A549 (cell line): ENCODE results near the gene MAN2C1. TPM values are rescaled to one million over a fixed set of nuclear protein-coding genes. Genes with fewer than 3 reads are reported as not detected.

ENCODE experiments used
- ATAC-seq, 2 experiments: fragments of 200-7000 bp in 1 of 2; fragments of >200 bp in 1 of 2; cut with Nextera tagmentation in 1 of 2; cut with Tn5 transposase in 1 of 2; 3 replicates each; pipeline versions ENCODE4 v1.8.0 to v1.9.1; 2018 to 2020; ENCODE audit warnings: mild to moderate bottlenecking in 1 of 2, moderate library complexity in 1 of 2
- CTCF ChIA-PET: fragments of 300-600 bp; sonication (Branson Sonifier 250); formaldehyde crosslinking; extraction: SDS; loops from one replicate; lab custom pipeline; 2021; ENCODE audit warnings: antibody characterized with exemption, inconsistent platforms; lab: Yijun Ruan, JAX
- POLR2A ChIA-PET: fragments of 350-600 bp; formaldehyde crosslinking; extraction: SDS; loops from one replicate; lab custom pipeline; 2021; ENCODE audit warnings: antibody characterized with exemption, inconsistent platforms; lab: Yijun Ruan, JAX
- DNase-seq, 2 experiments: peaks; one replicate each; pipeline versions ENCODE4 v3.0.0 to v3.0.0-alpha.2; 2011 to 2016; ENCODE audit warnings: low read depth in 1 of 2, low spot score in 1 of 2
- FAIRE-seq: peaks from 2 replicates; lab custom pipeline; 2011; peaks lifted over from hg19 to GRCh38; lab: Jason Lieb, UNC
- H3K27ac ChIP-seq, 2 experiments: fragments of >200 bp; sonication (Bioruptor Twin); formaldehyde crosslinking; 3 replicates each; pipeline ENCODE4 v1.5.1; 2016 to 2017
- H3K4me1 ChIP-seq: fragments of >200 bp; sonication (Bioruptor Twin); formaldehyde crosslinking; 3 replicates; pipeline ENCODE4 v1.6.1; 2016
- H3K4me2 ChIP-seq: fragments of >200 bp; sonication (Bioruptor Twin); formaldehyde crosslinking; 3 replicates; pipeline ENCODE4 v1.6.1; 2016
- H3K4me3 ChIP-seq: fragments of >200 bp; sonication (Bioruptor Twin); formaldehyde crosslinking; 3 replicates; pipeline ENCODE4 v1.5.1; 2016
- H3K9me3 ChIP-seq: fragments of >200 bp; sonication (Bioruptor Twin); formaldehyde crosslinking; 3 replicates; pipeline ENCODE4 v1.6.1; 2016
- BHLHE40 ChIP-seq: IDR thresholded peaks from 2 replicates; pipeline ENCODE4 v1.6.1; 2012; ENCODE audit warnings: low read depth, low read length, inconsistent platforms
- CBX2 ChIP-seq: fragments of 200-600 bp; sonication (generic); IDR thresholded peaks from 2 replicates; pipeline ENCODE4 v1.6.1; 2016; ENCODE audit warnings: low read depth, mild to moderate bottlenecking, borderline replicate concordance
- CHD4 ChIP-seq: fragments of 200-600 bp; sonication (generic); IDR thresholded peaks from 2 replicates; pipeline ENCODE4 v1.6.1; 2016; ENCODE audit warnings: antibody characterized with exemption, mild to moderate bottlenecking, borderline replicate concordance
- EP300 ChIP-seq, 2 experiments: fragments of >200 bp; sonication (Bioruptor Twin); formaldehyde crosslinking; IDR thresholded peaks; 2 replicates in 1 of 2; 3 replicates in 1 of 2; pipeline ENCODE4 v1.6.1; 2016 to 2017
- ESRRA ChIP-seq: fragments of 150-350 bp; IDR thresholded peaks from 2 replicates; pipeline ENCODE4 v1.6.1; 2014; ENCODE audit warnings: mild to moderate bottlenecking, low read length, borderline replicate concordance
- FOSB ChIP-seq: fragments of 250-450 bp; sonication (Bioruptor Pico); IDR thresholded peaks from 2 replicates; pipeline ENCODE4 v1.5.0; 2020; ENCODE audit warnings: mild to moderate bottlenecking, moderate library complexity
- FOXS1 ChIP-seq: fragments of 250-450 bp; sonication (Bioruptor Pico); IDR thresholded peaks from 2 replicates; pipeline ENCODE4 v1.5.0; 2020; ENCODE audit warnings: mild to moderate bottlenecking, moderate library complexity
- HDAC2 ChIP-seq: fragments of 200-600 bp; sonication (generic); IDR thresholded peaks from 2 replicates; pipeline ENCODE4 v1.6.1; 2016
- HEYL ChIP-seq: fragments of 250-450 bp; sonication (Bioruptor Pico); IDR thresholded peaks from 2 replicates; pipeline ENCODE4 v1.8.0; 2021; ENCODE audit warnings: mild to moderate bottlenecking, moderate library complexity
- HOXA7 ChIP-seq: fragments of 250-450 bp; sonication (Bioruptor Pico); IDR thresholded peaks from 2 replicates; pipeline ENCODE4 v1.5.0; 2020; ENCODE audit warnings: mild to moderate bottlenecking, moderate library complexity
- HOXB5 ChIP-seq: fragments of 250-450 bp; sonication (Bioruptor Pico); IDR thresholded peaks from 2 replicates; pipeline ENCODE4 v1.5.0; 2020; ENCODE audit warnings: mild to moderate bottlenecking, moderate library complexity
- JUN ChIP-seq, 2 experiments: fragments of >200 bp; sonication (Bioruptor Twin); formaldehyde crosslinking; IDR thresholded peaks; 2 replicates in 1 of 2; 3 replicates in 1 of 2; pipeline ENCODE4 v1.6.1; 2016 to 2017
- JUNB ChIP-seq: fragments of >200 bp; sonication (Bioruptor Twin); formaldehyde crosslinking; IDR thresholded peaks from 2 replicates; pipeline ENCODE4 v1.6.1; 2016
- KDM5A ChIP-seq: fragments of 200-600 bp; sonication (generic); IDR thresholded peaks from 2 replicates; pipeline ENCODE4 v1.6.1; 2016; ENCODE audit warnings: antibody characterized with exemption, mild to moderate bottlenecking
- MAFK ChIP-seq: fragments of 450-650 bp; IDR thresholded peaks from 2 replicates; pipeline ENCODE4 v1.6.1; 2014; ENCODE audit not compliant: partially characterized antibody
- MAZ ChIP-seq: fragments of 150-350 bp; IDR thresholded peaks from 2 replicates; pipeline ENCODE4 v1.6.1; 2014; ENCODE audit warnings: antibody characterized with exemption, low read depth, low read length, borderline replicate concordance
- NFE2L2 ChIP-seq: fragments of 150-350 bp; conservative IDR thresholded peaks from 2 replicates; pipeline ENCODE4 v1.6.1; 2014; ENCODE audit warnings: low read length
- POLR2A ChIP-seq: IDR thresholded peaks from 2 replicates; pipeline ENCODE4 v1.6.1; 2012; ENCODE audit warnings: mild to moderate bottlenecking, low read length
- POLR2AphosphoS2 ChIP-seq: conservative IDR thresholded peaks from 2 replicates; pipeline ENCODE4 v1.6.1; 2012; ENCODE audit warnings: low read length, improper control_type of control experiment, inconsistent platforms
- RAD21 ChIP-seq, 2 experiments: fragments of >200 bp in 1 of 2; sonication (Bioruptor Twin) in 1 of 2; formaldehyde crosslinking in 1 of 2; IDR thresholded peaks in 1 of 2; conservative IDR thresholded peaks in 1 of 2; 2 replicates in 1 of 2; 3 replicates in 1 of 2; pipeline ENCODE4 v1.6.1; 2012 to 2018; ENCODE audit warnings: inconsistent platforms in 1 of 2
- RNF2 ChIP-seq: fragments of 200-600 bp; sonication (generic); IDR thresholded peaks from 2 replicates; pipeline ENCODE4 v1.6.1; 2016; ENCODE audit warnings: low read depth, mild to moderate bottlenecking, antibody characterized with exemption, moderate library complexity, borderline replicate concordance
- ZC3H11A ChIP-seq: fragments of 450-650 bp; IDR thresholded peaks from 2 replicates; pipeline ENCODE4 v1.6.1; 2014; ENCODE audit warnings: antibody characterized with exemption, mild to moderate bottlenecking
- ZSCAN20 ChIP-seq: fragments of 250-450 bp; sonication (Bioruptor Pico); IDR thresholded peaks from 2 replicates; pipeline ENCODE4 v1.8.0; 2022; ENCODE audit warnings: mild to moderate bottlenecking, moderate library complexity
- WGBS: methylation state at CpG from one replicate; pipeline ENCODE4 v1.1.6; 2017; ENCODE audit errors: missing lambda C conversion rate; 5-methylcytosine and 5-hydroxymethylcytosine counted together
- polyA plus RNA-seq, 4 experiments: library from polyadenylated mRNA; depleted of rRNA in 3 of 4; stranded (reverse); fragments of >200 nt; fragmentation: RNase III in 1 of 4; extraction: RNeasy Plus Mini Kit Qiagen cat#74134 plus additional on column Dnase treatment in 1 of 4; gene quantifications; 2 replicates in 3 of 4; 3 replicates in 1 of 4; pipeline ENCODE4 v1.2.3, GENCODE V29; 2011 to 2017
- TF ChIP-seq, protein P1 (sequence below): fragments of 450-650 bp; IDR thresholded peaks from 2 replicates; pipeline ENCODE4 v1.6.1; 2014; ENCODE audit warnings: antibody characterized with exemption
- TF ChIP-seq, protein P2 (sequence below): IDR thresholded peaks from 2 replicates; pipeline ENCODE4 v1.6.1; 2012
- TF ChIP-seq, protein P3 (sequence below): fragments of 150-350 bp; IDR thresholded peaks from 2 replicates; pipeline ENCODE4 v1.6.1; 2014; ENCODE audit warnings: low read depth, mild to moderate bottlenecking, low read length
- TF ChIP-seq, protein P4 (sequence below): fragments of >200 bp; sonication (Bioruptor Twin); formaldehyde crosslinking; IDR thresholded peaks from 3 replicates; pipeline ENCODE4 v1.6.1; 2016
- TF ChIP-seq, protein P5 (sequence below): IDR thresholded peaks from 2 replicates; pipeline ENCODE4 v1.6.1; 2012

Gene MAN2C1
- polyA plus RNA-seq, 2 of the 4 experiments (the other 2 are of a cell fraction) = 47.7 to 117 TPM

DNA sequence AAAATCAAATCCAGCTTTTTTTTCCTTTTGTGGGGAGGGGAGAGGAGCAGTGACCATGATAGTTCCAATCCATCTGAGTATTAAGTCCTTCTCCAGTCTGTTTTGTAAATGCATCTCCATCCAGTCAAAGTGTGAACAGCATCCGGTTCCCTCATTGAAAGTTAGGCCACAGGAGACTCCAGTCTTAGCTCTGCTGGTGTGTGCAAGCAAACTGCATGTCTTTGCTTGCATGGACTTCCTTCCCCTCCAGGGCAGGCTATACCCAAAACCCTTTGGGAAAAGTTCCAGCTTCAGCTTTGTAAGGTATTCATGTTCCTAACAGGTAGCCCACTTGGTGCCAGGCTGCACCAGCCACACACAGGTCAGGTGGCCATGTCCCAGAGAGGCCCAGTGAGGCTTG lies 3.1 kb upstream of the MAN2C1 start (continued):
- TF ChIP-seq, protein P1, sequence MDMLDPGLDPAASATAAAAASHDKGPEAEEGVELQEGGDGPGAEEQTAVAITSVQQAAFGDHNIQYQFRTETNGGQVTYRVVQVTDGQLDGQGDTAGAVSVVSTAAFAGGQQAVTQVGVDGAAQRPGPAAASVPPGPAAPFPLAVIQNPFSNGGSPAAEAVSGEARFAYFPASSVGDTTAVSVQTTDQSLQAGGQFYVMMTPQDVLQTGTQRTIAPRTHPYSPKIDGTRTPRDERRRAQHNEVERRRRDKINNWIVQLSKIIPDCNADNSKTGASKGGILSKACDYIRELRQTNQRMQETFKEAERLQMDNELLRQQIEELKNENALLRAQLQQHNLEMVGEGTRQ = no peak
- TF ChIP-seq RNF2 = no peak
- TF ChIP-seq, protein P2, sequence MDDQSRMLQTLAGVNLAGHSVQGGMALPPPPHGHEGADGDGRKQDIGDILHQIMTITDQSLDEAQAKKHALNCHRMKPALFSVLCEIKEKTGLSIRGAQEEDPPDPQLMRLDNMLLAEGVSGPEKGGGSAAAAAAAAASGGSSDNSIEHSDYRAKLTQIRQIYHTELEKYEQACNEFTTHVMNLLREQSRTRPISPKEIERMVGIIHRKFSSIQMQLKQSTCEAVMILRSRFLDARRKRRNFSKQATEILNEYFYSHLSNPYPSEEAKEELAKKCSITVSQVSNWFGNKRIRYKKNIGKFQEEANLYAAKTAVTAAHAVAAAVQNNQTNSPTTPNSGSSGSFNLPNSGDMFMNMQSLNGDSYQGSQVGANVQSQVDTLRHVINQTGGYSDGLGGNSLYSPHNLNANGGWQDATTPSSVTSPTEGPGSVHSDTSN = no peak
- no peak for TF ChIP-seq ZSCAN20 (CRISPR knock-in tag)
- TF ChIP-seq, all 56 proteins: peak for 0

DNA sequence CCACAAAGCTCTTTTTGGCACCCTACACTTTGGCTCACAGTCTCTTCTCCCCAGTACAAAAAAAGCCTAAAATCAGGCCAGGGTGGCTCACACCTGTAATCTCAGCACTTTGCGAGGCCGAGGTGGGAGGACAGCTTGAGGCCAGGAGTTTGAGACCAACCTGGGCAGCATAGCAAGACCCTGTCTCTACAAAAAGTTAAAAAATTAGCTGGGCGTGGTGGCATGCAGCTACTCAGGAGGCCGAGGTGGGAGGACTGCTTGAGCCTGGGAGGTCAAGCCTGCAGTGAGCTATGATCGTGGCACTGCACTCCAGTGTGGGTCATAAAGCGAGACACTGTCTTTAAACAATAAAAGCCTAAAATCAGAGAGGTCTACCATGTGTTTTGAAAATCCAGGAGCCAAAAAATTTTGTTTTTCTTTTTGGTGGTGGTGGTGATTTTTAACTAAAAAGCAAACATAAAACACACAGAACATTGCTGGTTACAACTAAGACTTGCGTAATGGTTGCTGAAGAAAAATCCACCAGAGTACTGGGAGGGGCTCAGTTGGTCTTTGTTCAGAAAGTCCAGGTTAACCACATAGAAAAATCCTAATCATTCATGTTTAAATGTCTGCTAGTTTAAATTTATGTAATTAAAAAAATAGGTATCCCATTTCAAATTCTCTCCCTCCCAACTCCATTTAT lies 1.6 kb upstream of the MAN2C1 start:
- no peak for FAIRE-seq
- CTCF ChIA-PET = interaction anchor here (0.9 to 4.4 kb wide), 9 partner anchors 11 to 601 kb away, joined by 3 to 51 read pairs (median 16); partner anchors contain the start of genes IMP3 and PTPN9

DNA sequence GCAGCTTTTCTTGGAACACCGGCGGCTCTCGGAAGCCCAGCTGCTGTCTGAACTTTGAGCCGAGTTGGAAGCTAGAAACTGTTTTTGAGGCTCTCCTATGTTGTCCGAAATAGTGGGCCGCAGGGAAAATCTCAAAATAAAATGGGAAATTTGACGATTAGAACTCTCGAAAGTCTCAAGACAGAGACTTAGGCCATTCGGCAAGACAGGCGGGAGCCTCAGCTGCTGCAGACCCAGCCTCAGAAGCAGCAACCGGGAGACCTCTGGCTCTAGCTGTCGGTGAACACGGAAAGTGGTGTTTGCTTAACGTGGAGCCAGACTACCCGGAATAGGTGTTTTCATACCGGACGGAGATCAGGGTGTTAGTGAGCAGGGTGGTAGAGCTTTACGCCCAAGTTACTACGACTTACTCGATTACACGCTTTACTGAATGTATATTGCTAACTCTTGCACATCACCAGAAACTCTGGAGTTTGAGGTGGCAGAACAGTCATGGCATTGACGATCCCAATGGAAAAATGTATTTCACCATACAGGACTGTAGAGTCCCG lies 357 bp upstream of the MAN2C1 start:
- H3K4me3 ChIP-seq = peak overlapping the region; percentile 81
- POLR2A ChIA-PET = interaction anchor here (0.5 to 4.2 kb wide), 33 partner anchors 8 to 551 kb away, joined by 3 to 148 read pairs (median 6); partner anchors contain the start of genes IMP3, PTPN9, SIN3A and SNUPN
- DNase-seq = no peak
- H3K4me2 ChIP-seq = peak overlapping the region; percentile 97
- ATAC-seq = peak; percentile 3 to 7; a peak in 4 of 6 replicates
- no peaks in the 10 kb centered on the region for H3K9me3 ChIP-seq
- FAIRE-seq = peak; percentile 13
- peaks cover 21% of the 10 kb centered on the region for H3K4me1 ChIP-seq
- H3K27ac ChIP-seq = peak overlapping the region; percentile 93 to 95
- WGBS = 12% methylated on average over 23 of the region's 23 CpGs
- CTCF ChIA-PET = interaction anchor here (0.6 to 4.4 kb wide), 34 partner anchors 7 to 600 kb away, joined by 3 to 72 read pairs (median 8); partner anchors contain the start of genes IMP3, PTPN9, SIN3A and SNX33
- TF ChIP-seq HEYL (CRISPR knock-in tag) = no peak
- TF ChIP-seq RNF2 = no peak
- TF ChIP-seq MAFK = no peak
- no peak for TF ChIP-seq ESRRA
- no peak for TF ChIP-seq EP300 (IDR thresholded peaks at IDR 0.05)
- TF ChIP-seq RAD21 (conservative IDR thresholded peaks at IDR 0.05 in 1 of 2, IDR thresholded peaks at IDR 0.05 in 1 of 2) = no peak
- no peak for TF ChIP-seq POLR2A
- TF ChIP-seq HDAC2 = no peak
- TF ChIP-seq, protein P1 = no peak
- no peak for TF ChIP-seq BHLHE40
- TF ChIP-seq POLR2AphosphoS2 = peak; percentile 27; the same call in 1 of the 2 replicates
- TF ChIP-seq MAZ = no peak
- no peak for TF ChIP-seq CBX2
- TF ChIP-seq, protein P3, sequence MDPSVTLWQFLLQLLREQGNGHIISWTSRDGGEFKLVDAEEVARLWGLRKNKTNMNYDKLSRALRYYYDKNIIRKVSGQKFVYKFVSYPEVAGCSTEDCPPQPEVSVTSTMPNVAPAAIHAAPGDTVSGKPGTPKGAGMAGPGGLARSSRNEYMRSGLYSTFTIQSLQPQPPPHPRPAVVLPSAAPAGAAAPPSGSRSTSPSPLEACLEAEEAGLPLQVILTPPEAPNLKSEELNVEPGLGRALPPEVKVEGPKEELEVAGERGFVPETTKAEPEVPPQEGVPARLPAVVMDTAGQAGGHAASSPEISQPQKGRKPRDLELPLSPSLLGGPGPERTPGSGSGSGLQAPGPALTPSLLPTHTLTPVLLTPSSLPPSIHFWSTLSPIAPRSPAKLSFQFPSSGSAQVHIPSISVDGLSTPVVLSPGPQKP = no peak
- TF ChIP-seq KDM5A = peak; percentile 42; the same call in 1 of the 2 replicates
- no peak for TF ChIP-seq NFE2L2
- TF ChIP-seq, protein P4, sequence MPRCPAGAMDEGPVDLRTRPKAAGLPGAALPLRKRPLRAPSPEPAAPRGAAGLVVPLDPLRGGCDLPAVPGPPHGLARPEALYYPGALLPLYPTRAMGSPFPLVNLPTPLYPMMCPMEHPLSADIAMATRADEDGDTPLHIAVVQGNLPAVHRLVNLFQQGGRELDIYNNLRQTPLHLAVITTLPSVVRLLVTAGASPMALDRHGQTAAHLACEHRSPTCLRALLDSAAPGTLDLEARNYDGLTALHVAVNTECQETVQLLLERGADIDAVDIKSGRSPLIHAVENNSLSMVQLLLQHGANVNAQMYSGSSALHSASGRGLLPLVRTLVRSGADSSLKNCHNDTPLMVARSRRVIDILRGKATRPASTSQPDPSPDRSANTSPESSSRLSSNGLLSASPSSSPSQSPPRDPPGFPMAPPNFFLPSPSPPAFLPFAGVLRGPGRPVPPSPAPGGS = no peak
- no peak; a peak in 1 of 5 replicates for TF ChIP-seq JUN (IDR thresholded peaks at IDR 0.05)
- TF ChIP-seq HOXA7 (CRISPR knock-in tag) = 0 out of 2 replicates have a peak, but pooled peaks have one; percentile 23
- TF ChIP-seq, protein P5, sequence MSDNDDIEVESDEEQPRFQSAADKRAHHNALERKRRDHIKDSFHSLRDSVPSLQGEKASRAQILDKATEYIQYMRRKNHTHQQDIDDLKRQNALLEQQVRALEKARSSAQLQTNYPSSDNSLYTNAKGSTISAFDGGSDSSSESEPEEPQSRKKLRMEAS = no peak
- TF ChIP-seq, protein P2 = no peak
- peak; percentile 41; the same call in 1 of the 2 replicates for TF ChIP-seq FOSB
- peak; percentile 50; the same call in 1 of the 2 replicates for TF ChIP-seq HOXB5 (CRISPR knock-in tag)
- TF ChIP-seq JUNB = no peak
- TF ChIP-seq CHD4 = no peak

More for the DNA sequence above, 1.6 kb upstream of the MAN2C1 start:
- H3K4me2 ChIP-seq = peak overlapping the region; percentile 97
- WGBS = 88% methylated on average over 7 of the region's 7 CpGs
- no peak for ATAC-seq
- TF ChIP-seq ZC3H11A = no peak
- no peak for TF ChIP-seq FOXS1 (CRISPR knock-in tag)
- TF ChIP-seq HDAC2 = no peak
- TF ChIP-seq, all 56 proteins: peak for 0
- Histone ChIP-seq H3K9me3 (no peaks in the 10 kb centered on the region), H3K4me1 (peaks cover 21% of the 10 kb centered on the region), H3K27ac (0 out of 6 replicates have a peak overlapping the region, but pooled peaks of 1 of the 2 experiments have one; percentile 9), H3K4me3 (no peak overlapping the region)
- POLR2A ChIA-PET = interaction anchor here (0.8 to 4.2 kb wide), 4 partner anchors 16 to 256 kb away, joined by 3 to 148 read pairs (median 14); partner anchors contain the start of genes SIN3A and SNUPN
- no peak for DNase-seq
